Naive thymus-derived CD4-positive, alpha-beta T cell (primary cell): ENCODE results near the gene AOPEP. TPM values are rescaled to one million over a fixed set of nuclear protein-coding genes. Genes with fewer than 3 reads are reported as not detected.

Source experiments
- ATAC-seq: fragments of 150-1000 bp; cut with Tn5 transposase; 2 replicates; pipeline ENCODE4 v1.10.0; 2021; ENCODE audit warnings: mild to moderate bottlenecking, moderate library complexity
- CTCF ChIA-PET: fragments of 350-600 bp; sonication (Branson Sonifier 250); formaldehyde crosslinking; loops from one replicate; lab custom pipeline; 2021; ENCODE audit warnings: antibody characterized with exemption; lab: Charles Lee
- POLR2A ChIA-PET: fragments of 350-600 bp; sonication (Branson Sonifier 250); formaldehyde crosslinking; loops from one replicate; lab custom pipeline; 2021; ENCODE audit warnings: antibody characterized with exemption, inconsistent platforms; lab: Charles Lee
- DNase-seq, 9 donors: peaks; one replicate each; pipeline versions ENCODE4 v3.0.0 to v3.0.0-alpha.2; 2020 to 2022; ENCODE audit warnings: mixed read lengths in 1 of 9
- H3K27ac ChIP-seq: one replicate; pipeline ENCODE4 v1.7.0; 2013; ENCODE audit warnings: mild to moderate bottlenecking, low read depth, low read length, moderate library complexity
- H3K27me3 ChIP-seq, 2 donors: one replicate each; pipeline ENCODE4 v1.7.0; 2013; ENCODE audit warnings: low read length in 2 of 2, mild to moderate bottlenecking in 2 of 2, moderate library complexity in 2 of 2; ENCODE audit not compliant: control insufficient read depth in 2 of 2, insufficient read depth in 2 of 2
- H3K36me3 ChIP-seq, 3 experiments: 1 replicate in 2 of 3; 2 replicates in 1 of 3; pipeline ENCODE4 v1.7.0; 2013; ENCODE audit warnings: low read length in 3 of 3, mild to moderate bottlenecking in 3 of 3, moderate library complexity in 1 of 3; ENCODE audit not compliant: insufficient read depth in 3 of 3, control insufficient read depth in 2 of 3
- H3K4me1 ChIP-seq, 2 donors: one replicate each; pipeline ENCODE4 v1.7.0; 2013; ENCODE audit warnings: low read length in 2 of 2, mild to moderate bottlenecking in 2 of 2, moderate library complexity in 1 of 2; ENCODE audit not compliant: control insufficient read depth in 2 of 2, insufficient read depth in 2 of 2
- H3K4me3 ChIP-seq: 2 replicates; pipeline ENCODE4 v1.7.0; 2013; ENCODE audit warnings: mild to moderate bottlenecking, low read length
- H3K9me3 ChIP-seq, 3 experiments: 1 replicate in 2 of 3; 2 replicates in 1 of 3; pipeline ENCODE4 v1.7.0; 2013; ENCODE audit warnings: low read length in 3 of 3; ENCODE audit not compliant: control insufficient read depth in 2 of 3
- H3K27ac Mint-ChIP-seq, 9 donors: one replicate each; pipeline ENCODE4 v1.8.0; 2020 to 2022; ENCODE audit warnings: mixed read lengths in 9 of 9, mild to moderate bottlenecking in 8 of 9, moderate library complexity in 5 of 9, inconsistent platforms in 2 of 9
- H3K27me3 Mint-ChIP-seq, 5 donors: one replicate each; pipeline ENCODE4 v1.8.0; 2021 to 2022; ENCODE audit warnings: mixed read lengths in 5 of 5, mild to moderate bottlenecking in 1 of 5
- H3K36me3 Mint-ChIP-seq, 5 donors: one replicate each; pipeline ENCODE4 v1.8.0; 2020 to 2022; ENCODE audit warnings: mixed read lengths in 5 of 5, mild to moderate bottlenecking in 3 of 5, inconsistent platforms in 1 of 5
- H3K4me1 Mint-ChIP-seq, 7 donors: one replicate each; pipeline ENCODE4 v1.8.0; 2020 to 2022; ENCODE audit warnings: mixed read lengths in 7 of 7, mild to moderate bottlenecking in 3 of 7, inconsistent platforms in 1 of 7
- H3K4me3 Mint-ChIP-seq, 10 donors: one replicate each; pipeline ENCODE4 v1.8.0; 2020 to 2022; ENCODE audit warnings: mild to moderate bottlenecking in 10 of 10, mixed read lengths in 10 of 10, moderate library complexity in 6 of 10, inconsistent platforms in 2 of 10
- H3K9me3 Mint-ChIP-seq, 11 donors: one replicate each; pipeline ENCODE4 v1.8.0; 2020 to 2022; ENCODE audit warnings: mixed read lengths in 11 of 11, mild to moderate bottlenecking in 4 of 11, inconsistent platforms in 1 of 11, moderate library complexity in 1 of 11
- intact Hi-C, 2 donors: fragments of 100-400 bp; cut with micrococcal nuclease; formaldehyde crosslinking; loops; one replicate each; pipeline ENCODE4 v1.15.1; 2023
- polyA plus RNA-seq, 2 donors: library from polyadenylated mRNA; unstranded; fragments of 300-500 nt; fragmentation: Illumina TruSeq; gene quantifications; one replicate each; pipeline ENCODE4 v1.2.3, GENCODE V29; 2021
- total RNA-seq, 6 experiments: library from RNA in 5 of 6; stranded (reverse) in 5 of 6; gene quantifications; 1 replicate in 5 of 6; 2 replicates in 1 of 6; pipeline ENCODE4 v1.2.3 and lab custom pipeline; 2021 to 2026

The AOPEP gene
- total and polyA plus RNA-seq, 7 experiments from 2014 or later = 5.7 to 19.0 (median 13.6) TPM

DNA sequence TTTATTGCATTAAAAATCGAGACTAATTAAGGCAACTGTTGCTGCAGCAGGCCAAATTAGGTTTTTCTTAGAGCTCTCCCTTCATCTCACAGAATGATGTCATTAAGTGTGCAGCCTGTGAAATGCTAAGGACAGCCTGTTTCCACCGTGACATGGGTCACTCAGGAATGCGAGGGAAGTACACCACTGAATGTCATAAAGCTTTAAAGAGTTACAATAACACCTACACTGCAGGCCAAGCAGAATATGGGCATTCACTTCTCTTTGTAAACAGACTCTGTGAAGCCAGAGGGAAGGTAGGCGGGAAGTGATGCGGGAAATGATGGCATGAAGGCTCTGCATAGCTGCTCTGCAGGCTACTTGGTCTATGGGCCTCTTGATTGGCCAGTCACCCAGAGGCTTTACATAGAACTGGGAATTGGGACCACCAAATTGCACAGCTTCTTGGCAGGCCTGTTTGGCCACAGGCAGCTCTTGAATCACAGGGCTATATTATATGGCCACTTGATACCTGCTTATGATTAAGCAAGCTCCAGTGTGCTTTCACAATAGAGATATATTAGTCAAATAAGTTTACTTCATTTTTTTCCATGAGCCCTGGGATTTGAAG, 28.4 kb upstream of the AOPEP start:
- Mint-ChIP-seq H3K27ac (no peak overlapping the region), H3K36me3 (peaks cover 0 to 5% (median 0%) of the 10 kb centered on the region in 5 donors), H3K4me1 (no peaks in the 10 kb centered on the region), H3K9me3 (no peaks in the 10 kb centered on the region), H3K4me3 (no peak overlapping the region), H3K27me3 (peaks cover 0 to 21% (median 12%) of the 10 kb centered on the region in 5 donors)
- H3K36me3 ChIP-seq = no peaks in the 10 kb centered on the region
- no peaks in the 10 kb centered on the region for H3K4me1 ChIP-seq
- DNase-seq (no peak), ATAC-seq (no peak)
- ChIA-PET POLR2A (no interaction called here), CTCF (interaction anchor here (0.7 kb wide), 1 partner anchor 28 kb away, joined by 3 read pairs; no protein-coding TSS in a partner anchor)
- H3K27ac ChIP-seq = no peak overlapping the region
- H3K4me3 ChIP-seq = no peak overlapping the region
- H3K27me3 ChIP-seq = no peaks in the 10 kb centered on the region
- intact Hi-C loops = no loop called here
- no peaks in the 10 kb centered on the region for H3K9me3 ChIP-seq

DNA sequence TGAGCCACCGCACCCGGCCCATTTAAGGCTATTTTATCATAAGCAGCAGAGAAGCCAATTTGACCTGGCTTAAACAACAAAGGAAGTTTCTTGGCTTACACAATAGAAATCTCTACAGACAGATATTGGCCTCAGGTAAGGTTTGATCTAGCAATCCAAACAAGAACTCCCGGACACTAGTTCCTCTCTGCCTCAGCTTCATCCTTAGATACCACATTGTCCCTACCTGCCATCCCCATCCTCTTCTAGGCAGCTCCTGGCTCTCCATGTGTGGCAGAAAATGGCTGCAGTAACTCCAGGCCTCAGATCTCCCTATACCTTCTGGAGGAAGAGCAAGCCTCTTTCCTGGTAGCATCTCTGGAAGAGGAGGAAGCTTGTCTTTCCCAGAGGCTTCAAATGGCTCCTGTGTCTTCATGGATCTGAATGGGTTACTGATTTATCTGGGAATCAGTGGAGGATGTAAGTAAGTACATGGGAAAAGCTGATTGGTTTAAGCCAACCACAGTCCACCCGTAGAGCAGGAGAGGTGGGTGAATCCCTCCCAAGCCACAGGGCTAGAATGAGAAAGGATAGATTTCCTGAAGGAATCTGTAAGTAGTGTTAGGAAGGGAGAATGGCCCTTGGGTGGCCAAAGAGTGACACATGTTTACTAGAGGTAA, 26.7 kb upstream of the AOPEP start:
- no peaks in the 10 kb centered on the region for H3K9me3 Mint-ChIP-seq
- H3K4me1 Mint-ChIP-seq = no peaks in the 10 kb centered on the region
- H3K27me3 Mint-ChIP-seq = peaks cover 0 to 21% (median 19%) of the 10 kb centered on the region in 5 donors
- ChIA-PET POLR2A (no interaction called here), CTCF (interaction anchor here (0.5 to 1.4 kb wide), 2 partner anchors 19 to 181 kb away, joined by 4 read pairs; no protein-coding TSS in a partner anchor)
- Histone ChIP-seq H3K4me1 (no peaks in the 10 kb centered on the region), H3K9me3 (no peaks in the 10 kb centered on the region), H3K4me3 (no peak overlapping the region), H3K27me3 (no peaks in the 10 kb centered on the region), H3K27ac (no peak overlapping the region), H3K36me3 (no peaks in the 10 kb centered on the region)
- DNase-seq = no peak
- H3K27ac Mint-ChIP-seq = no peak overlapping the region
- ATAC-seq = no peak
- intact Hi-C loops = no loop called here
- H3K36me3 Mint-ChIP-seq = peaks cover 0 to 5% (median 0%) of the 10 kb centered on the region in 5 donors
- no peak overlapping the region for H3K4me3 Mint-ChIP-seq

DNA sequence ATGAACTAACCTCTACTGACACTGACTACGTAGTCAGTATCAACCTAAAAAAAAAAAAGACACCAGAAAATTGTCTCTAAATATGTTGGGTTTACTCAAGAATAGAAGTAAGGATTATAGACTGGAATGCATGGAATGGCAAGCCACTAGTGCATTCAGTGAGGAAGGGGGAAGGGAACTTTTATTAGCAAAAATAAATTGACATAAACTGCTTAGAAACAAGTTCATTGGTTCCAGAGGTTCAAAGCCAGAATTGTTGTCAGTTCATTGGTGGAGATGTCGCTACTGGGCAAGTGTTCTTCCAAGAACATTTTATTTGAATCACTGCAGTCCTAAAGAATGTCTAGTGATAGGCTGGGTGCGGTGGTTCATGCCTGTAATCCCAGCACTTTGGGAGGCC, 26.1 kb upstream of the AOPEP start:
- DNase-seq = no peak
- H3K4me1 Mint-ChIP-seq = no peaks in the 10 kb centered on the region
- Histone ChIP-seq H3K27ac (no peak overlapping the region), H3K9me3 (no peaks in the 10 kb centered on the region), H3K27me3 (no peaks in the 10 kb centered on the region), H3K4me3 (no peak overlapping the region), H3K4me1 (no peaks in the 10 kb centered on the region), H3K36me3 (no peaks in the 10 kb centered on the region)
- ATAC-seq = no peak
- H3K27ac Mint-ChIP-seq = no peak overlapping the region
- H3K9me3 Mint-ChIP-seq = no peaks in the 10 kb centered on the region
- peaks cover 0 to 25% (median 21%) of the 10 kb centered on the region in 5 donors for H3K27me3 Mint-ChIP-seq
- CTCF ChIA-PET = interaction anchor here (1.4 kb wide), 1 partner anchor 19 kb away, joined by 4 read pairs; no protein-coding TSS in a partner anchor
- POLR2A ChIA-PET = no interaction called here
- peaks cover 0 to 5% (median 0%) of the 10 kb centered on the region in 5 donors for H3K36me3 Mint-ChIP-seq
- intact Hi-C loops = no loop called here
- no peak overlapping the region for H3K4me3 Mint-ChIP-seq

DNA sequence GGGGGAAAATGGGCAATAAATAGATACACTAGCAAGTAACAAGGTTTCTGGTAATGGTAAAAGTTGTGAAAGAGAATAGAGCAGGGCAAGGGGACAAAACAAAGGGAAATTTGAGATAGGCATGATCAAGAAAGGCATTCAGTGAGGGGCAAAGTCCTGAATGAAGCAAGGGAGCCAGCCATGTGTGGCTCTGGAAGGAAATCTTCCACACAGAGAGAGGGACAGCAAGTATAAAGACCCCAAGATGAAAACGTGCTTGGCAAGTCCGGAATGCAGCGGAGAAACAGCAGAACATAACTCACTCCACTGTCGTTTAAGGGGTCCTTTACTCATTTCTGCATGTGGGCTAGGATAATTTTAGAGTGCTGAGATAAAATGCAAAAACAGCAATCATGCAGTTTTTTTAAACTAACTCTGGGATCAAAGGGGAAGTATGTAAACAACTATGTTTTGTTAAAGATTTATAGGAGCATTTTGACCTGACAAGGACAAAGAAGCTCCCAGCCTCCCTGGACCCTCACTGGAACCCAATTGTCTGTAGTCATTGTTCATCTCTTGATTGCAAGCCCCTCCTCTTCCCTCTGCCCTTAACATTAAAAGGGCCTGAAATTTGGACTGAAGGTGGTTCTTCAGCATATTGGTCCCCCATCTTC, 22.9 kb upstream of the AOPEP start:
- ChIA-PET POLR2A (no interaction called here), CTCF (no interaction called here)
- intact Hi-C loops = no loop called here
- ATAC-seq (no peak), DNase-seq (no peak)
- Mint-ChIP-seq H3K36me3 (peaks cover 0 to 5% (median 0%) of the 10 kb centered on the region in 5 donors), H3K27me3 (peaks cover 0 to 20% (median 18%) of the 10 kb centered on the region in 5 donors), H3K4me1 (no peaks in the 10 kb centered on the region), H3K9me3 (no peaks in the 10 kb centered on the region), H3K4me3 (no peak overlapping the region), H3K27ac (no peak overlapping the region)
- no peaks in the 10 kb centered on the region for H3K4me1 ChIP-seq
- H3K27me3 ChIP-seq = no peaks in the 10 kb centered on the region
- H3K27ac ChIP-seq = no peak overlapping the region
- no peaks in the 10 kb centered on the region for H3K9me3 ChIP-seq
- H3K4me3 ChIP-seq = no peak overlapping the region
- no peaks in the 10 kb centered on the region for H3K36me3 ChIP-seq

DNA sequence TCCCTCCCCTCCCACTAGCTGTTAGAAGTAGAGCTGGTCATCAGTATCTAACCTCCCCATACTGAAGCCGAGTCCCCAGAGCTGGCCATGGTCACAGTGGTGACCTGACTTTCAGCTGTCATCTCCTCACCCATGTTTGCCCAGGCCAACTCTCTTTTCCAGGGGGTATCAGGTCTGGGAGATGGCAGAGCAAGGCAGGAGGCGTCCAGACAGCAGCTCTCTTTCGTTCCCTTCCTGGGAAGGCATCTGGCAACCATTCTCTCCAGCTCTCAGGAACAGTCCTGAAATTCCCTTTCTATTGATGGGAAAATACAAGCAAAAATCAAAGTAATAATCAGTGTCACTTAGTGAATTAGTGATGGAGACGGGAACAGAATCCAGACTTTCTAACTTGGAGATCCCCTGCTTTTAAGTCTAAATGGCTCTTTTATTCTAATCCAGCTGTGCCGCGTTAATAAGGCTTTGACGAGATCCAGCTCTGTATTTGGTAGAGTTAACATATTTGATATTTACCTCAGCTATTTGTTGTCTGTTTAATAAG, 21.3 kb upstream of the AOPEP start:
- Mint-ChIP-seq H3K9me3 (no peaks in the 10 kb centered on the region), H3K27me3 (peaks cover 0 to 18% (median 12%) of the 10 kb centered on the region in 5 donors), H3K36me3 (peaks cover 0 to 2% (median 0%) of the 10 kb centered on the region in 5 donors), H3K27ac (no peak overlapping the region), H3K4me1 (no peaks in the 10 kb centered on the region), H3K4me3 (no peak overlapping the region)
- ChIA-PET POLR2A (interaction anchor here (0.8 kb wide), 1 partner anchor 10 kb away, joined by 3 read pairs; no protein-coding TSS in a partner anchor), CTCF (interaction anchor here (1.8 kb wide), 1 partner anchor 23 kb away, joined by 5 read pairs; no protein-coding TSS in a partner anchor)
- no peak overlapping the region for H3K27ac ChIP-seq
- H3K36me3 ChIP-seq = no peaks in the 10 kb centered on the region
- no peaks in the 10 kb centered on the region for H3K27me3 ChIP-seq
- no peaks in the 10 kb centered on the region for H3K9me3 ChIP-seq
- DNase-seq = no peak
- intact Hi-C loops = no loop called here
- no peak for ATAC-seq
- no peaks in the 10 kb centered on the region for H3K4me1 ChIP-seq
- H3K4me3 ChIP-seq = no peak overlapping the region

DNA sequence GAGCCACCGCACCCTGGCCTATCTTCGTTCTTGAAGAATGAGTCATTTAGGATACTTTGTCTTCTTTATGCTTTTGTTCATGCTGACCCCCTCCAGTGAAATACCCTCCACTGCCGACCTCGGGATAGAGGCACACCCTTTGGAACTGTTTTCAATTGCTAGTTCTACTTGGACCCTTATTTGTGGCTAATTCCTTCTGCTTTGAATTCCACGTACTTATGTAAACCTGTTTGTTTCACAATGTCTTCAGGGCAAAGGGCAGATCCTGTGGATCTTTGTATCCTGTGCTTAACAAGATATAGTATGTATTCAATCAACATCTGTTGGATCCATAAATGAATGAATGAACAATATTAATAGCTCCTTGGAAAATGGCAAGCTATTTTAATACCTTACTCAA, 19.6 kb upstream of the AOPEP start:
- ATAC-seq (no peak), DNase-seq (no peak)
- POLR2A ChIA-PET = no interaction called here
- Histone ChIP-seq H3K4me3 (no peak overlapping the region), H3K36me3 (no peaks in the 10 kb centered on the region), H3K27ac (no peak overlapping the region), H3K4me1 (no peaks in the 10 kb centered on the region), H3K9me3 (no peaks in the 10 kb centered on the region), H3K27me3 (no peaks in the 10 kb centered on the region)
- intact Hi-C loops = no loop called here
- Mint-ChIP-seq H3K9me3 (no peaks in the 10 kb centered on the region), H3K4me3 (no peak overlapping the region), H3K36me3 (no peaks in the 10 kb centered on the region), H3K27ac (no peak overlapping the region), H3K4me1 (no peaks in the 10 kb centered on the region), H3K27me3 (peaks cover under 1 to 15% (median 12%) of the 10 kb centered on the region in 5 donors)
- CTCF ChIA-PET = interaction anchor here (0.6 to 0.7 kb wide), 2 partner anchors 8 to 424 kb away, joined by 5 read pairs; no protein-coding TSS in a partner anchor
